Measurements from ENCODE around the gene NUP93.

DNA sequence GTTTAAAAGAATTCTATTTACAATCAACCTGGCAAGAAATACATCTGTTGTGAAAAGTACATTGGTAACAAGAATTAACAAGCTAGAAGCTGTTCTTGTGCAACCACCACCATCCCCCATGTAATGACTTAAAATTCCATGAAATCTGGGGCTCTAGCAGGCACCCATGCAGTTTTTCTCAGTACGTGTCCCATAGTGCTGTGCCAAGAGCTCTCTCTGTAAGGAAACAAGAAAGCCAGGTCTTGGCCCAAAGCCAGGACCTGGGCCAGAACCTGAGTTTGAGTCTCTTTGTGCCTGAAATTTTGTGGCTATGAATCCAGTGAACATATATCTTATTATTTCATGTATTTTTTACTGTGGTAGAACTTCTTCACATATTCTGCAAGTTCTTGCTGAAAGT is 46.6 kb downstream of the NUP93 start:
- no peak for TF ChIP-seq ZNF704 (tag by site-specific recombination; IDR thresholded peaks at IDR 0.05)
- TF ChIP-seq CTCF (tag by site-specific recombination; IDR thresholded peaks at IDR 0.05) = no peak
- TF ChIP-seq ZNF248 (tag by site-specific recombination; IDR thresholded peaks at IDR 0.05) = no peak
- TF ChIP-seq TCF7L2 (IDR thresholded peaks at IDR 0.05; ENCODE audit: borderline replicate concordance, low read depth, low read length) = no peak
- TF ChIP-seq KLF16 (tag by site-specific recombination; IDR thresholded peaks at IDR 0.05) = no peak
- TF ChIP-seq BCL11A (tag by site-specific recombination; IDR thresholded peaks at IDR 0.05; ENCODE audit: low read depth) = no peak
- TF ChIP-seq ZSCAN30 (tag by site-specific recombination; IDR thresholded peaks at IDR 0.05) = no peak
- TF ChIP-seq ZNF530 (tag by site-specific recombination; IDR thresholded peaks at IDR 0.05; ENCODE audit: low read depth) = no peak
- TF ChIP-seq YY1 (tag by site-specific recombination; IDR thresholded peaks at IDR 0.05) = no peak

All from HEK293 (cell line).